ENCODE data around the gene CAMK2A.

DNA sequence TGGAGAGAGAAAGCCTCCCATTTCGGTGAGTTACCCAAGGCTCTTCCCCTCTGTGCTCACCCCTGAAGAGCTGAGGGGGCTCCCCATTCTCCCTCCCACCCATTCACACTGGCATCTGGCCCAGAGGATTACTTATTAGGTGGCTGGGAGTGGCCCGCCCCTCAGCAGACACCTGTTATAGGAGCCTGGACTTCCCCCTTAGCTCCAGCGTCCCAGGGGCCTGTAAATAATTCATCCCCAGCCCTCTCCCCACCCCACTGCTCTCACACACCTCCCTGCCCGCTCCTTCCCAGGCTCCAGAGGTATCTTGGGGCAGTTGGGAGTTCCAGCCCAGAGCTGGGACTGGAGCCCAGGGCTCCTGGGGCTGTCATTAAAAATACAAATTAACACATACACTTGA, 111.3 kb downstream of the CAMK2A start:
- no peak for TF ChIP-seq CTCF (IDR thresholded peaks at IDR 0.05)
- no peak for TF ChIP-seq ZFX (IDR thresholded peaks at IDR 0.05; ENCODE audit: borderline replicate concordance)
